Stimulated activated CD4-positive, alpha-beta T cell treated with anti-CD3 and anti-CD28 coated beads, TNF-alpha, amount 100 ng/mL, for 1 hour (primary cell): ENCODE results near the gene PHYHIPL.

Experiments
- DNase-seq, 3 donors: peaks; one replicate each; pipeline ENCODE4 v3.0.0-alpha.2; 2020; ENCODE audit warnings: low read depth in 3 of 3, low spot score in 1 of 3

Gene PHYHIPL

GRCh38 chr10:59289853-59290252 is 113.4 kb downstream of the PHYHIPL start:
- no peak for DNase-seq

GRCh38 chr10:59290448-59290847 is 114.0 kb downstream of the PHYHIPL start:
- DNase-seq: no peak
